Measurements from ENCODE around the gene SLU7.

- no peak for TF ChIP-seq EZH2 (IDR thresholded peaks at IDR 0.05)
- no peak for TF ChIP-seq CTCF (IDR thresholded peaks at IDR 0.05)
Observed at GRCh38 chr5:160398806-160399205, 20.1 kb downstream of the SLU7 start.
